GM19397 (cell line): Measurements from ENCODE around the gene NFATC2.

Source experiments
- ATAC-seq: cut with Tn5 transposase; IDR thresholded peaks from one replicate; pipeline ENCODE4 v1.9.1; 2021; ENCODE audit warnings: mild to moderate bottlenecking, moderate library complexity; ENCODE audit not compliant: unreplicated experiment

Gene NFATC2

DNA sequence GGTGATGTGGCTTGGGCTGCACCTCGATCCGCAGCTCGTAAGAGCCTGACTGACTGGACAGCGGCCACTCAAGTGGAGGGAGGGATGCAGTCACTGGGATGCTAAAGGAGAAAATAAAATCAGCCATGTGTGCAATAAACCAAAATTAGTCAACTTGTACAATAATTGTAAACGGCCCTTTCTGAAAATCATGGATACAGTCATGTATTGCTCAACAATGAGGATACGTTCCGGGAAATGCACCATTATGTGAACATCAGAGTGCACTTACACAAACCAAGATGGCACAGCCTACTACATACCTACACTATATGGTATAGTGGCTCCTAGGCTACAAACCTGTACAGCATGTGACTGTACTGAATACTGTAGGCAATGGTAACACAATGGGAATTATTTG, 25.7 kb downstream of the NFATC2 start:
- ATAC-seq = no peak

DNA sequence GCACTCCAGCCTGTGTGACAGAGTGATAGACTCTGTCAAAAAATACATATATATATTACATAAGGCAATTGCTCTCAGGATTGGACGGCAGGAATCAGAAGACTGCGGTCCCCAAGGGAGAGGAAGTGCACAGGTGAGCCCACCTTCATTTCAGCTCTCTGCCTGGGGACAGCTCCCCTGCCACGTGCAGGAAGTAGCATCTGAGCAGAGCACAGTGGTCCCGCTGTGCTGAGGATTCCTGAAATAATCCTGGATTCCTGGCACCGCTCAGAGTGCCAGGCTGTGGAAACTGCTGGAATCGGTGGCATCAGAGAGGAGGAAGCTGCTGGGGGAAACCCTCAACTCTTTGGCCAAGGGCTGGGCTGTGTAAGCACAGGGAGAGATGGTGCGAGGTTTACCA, 27.7 kb downstream of the NFATC2 start:
- ATAC-seq = no peak

DNA sequence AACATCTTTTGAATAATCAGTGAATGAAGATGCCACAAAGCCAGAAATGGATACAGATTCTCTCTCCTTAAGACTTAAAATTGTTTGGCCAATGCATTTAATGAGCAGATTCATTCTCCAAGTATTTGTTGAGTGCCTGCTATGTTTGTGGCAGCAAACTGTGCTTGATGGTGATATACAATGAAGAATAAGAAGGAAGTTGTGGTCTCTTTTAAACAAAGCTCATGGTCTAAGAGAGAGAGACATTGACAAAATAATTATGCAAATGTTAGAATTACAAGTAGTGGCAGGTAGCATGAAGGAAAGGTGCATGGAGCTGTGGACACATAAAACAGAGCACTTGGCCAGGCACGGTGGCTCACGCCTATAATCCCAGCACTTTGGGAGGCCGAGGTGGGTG, 28.3 kb downstream of the NFATC2 start:
- no peak for ATAC-seq

DNA sequence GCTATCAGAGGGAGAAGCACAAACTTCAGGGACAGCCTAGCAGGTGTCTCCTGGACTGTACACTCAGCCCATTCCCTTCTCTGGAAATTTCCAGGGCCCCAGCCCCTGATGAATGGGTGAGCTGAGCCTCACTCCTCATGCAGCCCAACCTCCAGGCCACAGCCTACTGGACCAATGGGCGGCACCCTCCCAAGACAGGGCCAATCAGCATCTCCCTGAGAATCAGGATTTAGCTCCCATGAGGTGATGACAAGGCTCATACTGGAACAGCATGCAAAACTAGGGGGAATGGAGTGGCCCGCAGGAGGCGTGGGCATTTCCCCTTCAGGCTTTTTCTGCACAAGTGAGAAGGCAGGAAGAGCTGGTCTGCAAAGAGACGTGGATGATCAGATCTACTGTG, 29.0 kb downstream of the NFATC2 start:
- no peak for ATAC-seq

DNA sequence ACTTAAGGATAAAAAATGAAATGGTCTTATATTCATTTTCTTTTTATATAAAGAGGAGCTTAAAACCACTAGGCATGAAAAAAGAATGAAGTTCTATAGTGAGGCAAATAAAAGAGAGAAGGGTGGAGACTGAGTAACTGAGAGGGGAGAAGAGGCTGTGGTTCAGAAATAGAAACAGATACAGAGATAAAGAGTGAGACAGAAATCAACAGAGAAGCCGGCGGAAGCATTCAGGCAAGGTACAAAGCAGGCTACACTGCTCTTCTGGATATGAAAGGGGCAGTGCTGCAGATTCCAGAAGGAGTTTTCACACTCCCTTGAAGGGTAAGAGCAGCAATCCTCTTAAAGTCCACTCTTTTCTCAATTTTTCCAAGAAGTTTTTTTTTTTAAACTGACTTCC, 29.9 kb downstream of the NFATC2 start:
- ATAC-seq = no peak

DNA sequence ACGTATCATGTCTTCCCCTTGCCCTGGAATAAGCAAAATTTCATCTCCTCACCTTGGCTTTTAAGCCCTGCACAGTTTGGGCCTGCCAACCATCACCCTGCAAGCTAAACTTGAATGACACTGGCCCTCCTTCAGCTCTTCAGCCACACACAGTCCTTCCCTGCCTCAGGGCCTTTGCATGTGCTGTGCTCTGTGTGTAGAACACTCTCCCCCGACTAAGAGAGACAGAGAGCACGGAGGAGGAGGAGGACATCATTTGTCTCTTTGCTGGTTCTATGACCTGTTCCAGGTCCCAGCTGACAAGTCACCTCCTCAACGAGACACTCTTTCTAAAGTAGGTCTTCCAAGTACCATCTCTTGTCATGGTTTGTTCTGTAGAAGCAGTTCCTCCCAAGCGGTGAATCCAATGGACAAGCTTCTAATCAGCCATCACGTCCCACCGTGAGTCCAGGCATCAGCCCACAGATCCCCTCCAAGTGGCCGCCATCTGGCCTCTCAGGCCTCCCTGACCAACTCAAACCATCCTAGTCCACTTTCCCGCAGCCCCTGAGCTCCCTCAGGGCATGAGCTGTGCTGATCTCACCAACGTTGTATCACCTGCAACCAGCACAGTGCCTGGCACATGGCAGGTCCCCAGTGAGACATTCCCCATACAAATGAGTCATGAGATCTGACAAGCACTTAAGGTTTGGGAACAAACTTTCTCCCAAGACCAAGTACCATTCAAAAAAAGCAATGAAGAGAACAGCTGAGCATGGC, 30.5 kb downstream of the NFATC2 start:
- ATAC-seq = no peak

DNA sequence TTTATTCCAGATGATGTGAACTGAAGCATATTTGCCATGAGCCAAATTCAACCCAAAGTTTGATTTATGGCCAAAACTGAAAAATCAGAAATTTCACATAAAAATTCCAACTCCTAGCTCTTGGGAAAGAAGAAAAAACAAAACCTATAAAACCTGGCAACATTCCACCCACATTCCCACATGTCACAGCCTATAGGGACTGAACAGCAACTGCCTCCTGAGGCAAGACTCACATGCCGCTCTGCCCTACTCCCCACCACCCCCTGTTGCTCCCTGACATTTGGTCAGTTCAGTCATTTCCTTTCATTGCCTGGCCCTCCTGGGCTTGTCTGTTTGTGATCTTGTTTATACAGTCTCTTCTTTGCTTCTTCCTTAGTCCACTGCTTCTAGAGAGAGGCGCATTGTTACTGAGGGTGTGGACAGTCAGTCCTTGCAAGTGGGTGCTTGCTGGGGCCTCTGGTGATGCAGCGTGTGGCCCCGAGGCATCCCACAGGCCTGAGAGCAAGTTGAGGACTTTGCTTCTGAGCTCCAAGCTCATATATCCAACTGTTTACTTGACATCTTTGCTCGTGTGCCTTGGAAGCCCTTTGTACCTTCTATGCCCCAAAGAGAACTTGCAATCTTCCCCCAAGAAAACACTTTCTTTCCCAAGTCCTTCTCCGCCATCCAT, 31.4 kb downstream of the NFATC2 start:
- no peak for ATAC-seq

DNA sequence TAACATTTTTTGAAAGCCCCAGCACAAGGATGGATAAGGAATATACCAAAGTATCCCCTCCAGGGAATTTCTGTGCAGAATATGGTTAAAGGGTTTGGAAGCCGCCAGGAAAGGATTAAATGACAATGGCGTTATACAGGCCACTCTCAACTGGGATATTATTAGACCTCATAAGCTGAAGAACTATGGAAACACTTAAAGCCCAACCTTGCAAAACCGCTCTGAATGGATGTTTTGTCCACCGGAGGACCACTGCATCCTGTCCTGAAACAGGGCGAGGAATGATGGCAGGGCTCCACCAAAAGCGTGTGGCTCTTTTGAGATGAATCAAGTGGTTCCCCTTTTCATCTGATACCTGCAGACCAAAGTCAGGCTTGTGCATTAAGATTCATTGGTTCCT, 32.4 kb downstream of the NFATC2 start:
- ATAC-seq = no peak

DNA sequence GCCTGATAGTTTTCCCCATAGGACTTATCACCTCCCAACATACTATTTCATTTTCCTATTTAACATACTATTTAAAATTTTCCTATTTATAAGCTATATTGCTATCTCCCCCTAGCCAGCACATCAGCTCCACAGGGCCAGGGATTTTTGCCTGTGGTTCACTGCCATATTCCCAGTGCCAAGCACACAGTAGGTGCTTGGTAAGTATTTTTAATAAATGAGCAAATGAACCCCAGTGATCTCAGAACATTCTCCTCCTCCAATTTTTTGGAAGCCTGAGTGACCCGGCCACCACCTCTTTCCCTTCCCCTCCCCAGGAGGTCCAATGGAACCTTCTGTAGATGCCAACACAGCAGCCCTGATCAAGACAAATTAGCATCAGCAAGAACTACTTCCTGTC, 33.3 kb downstream of the NFATC2 start:
- no peak for ATAC-seq

DNA sequence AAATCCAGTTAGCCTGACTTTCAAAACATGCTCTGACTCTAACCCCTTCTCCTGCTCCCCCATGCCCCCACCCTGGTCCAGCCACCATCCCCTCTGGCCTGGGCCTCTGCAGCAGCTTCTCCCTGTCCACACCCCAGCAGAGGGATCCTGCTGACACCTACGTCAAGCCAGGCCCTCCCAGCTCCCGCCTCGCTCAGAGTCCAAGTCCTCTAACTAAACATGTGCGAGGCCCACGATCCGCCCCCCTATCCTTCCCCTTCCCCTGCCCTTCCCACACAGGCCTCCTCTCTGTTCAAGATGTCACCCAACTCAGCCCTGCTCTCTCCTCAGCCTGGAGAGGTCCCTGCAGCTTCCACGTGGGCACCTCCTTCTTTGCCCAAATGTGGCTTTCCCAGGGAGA, 33.7 kb downstream of the NFATC2 start:
- ATAC-seq = no peak

DNA sequence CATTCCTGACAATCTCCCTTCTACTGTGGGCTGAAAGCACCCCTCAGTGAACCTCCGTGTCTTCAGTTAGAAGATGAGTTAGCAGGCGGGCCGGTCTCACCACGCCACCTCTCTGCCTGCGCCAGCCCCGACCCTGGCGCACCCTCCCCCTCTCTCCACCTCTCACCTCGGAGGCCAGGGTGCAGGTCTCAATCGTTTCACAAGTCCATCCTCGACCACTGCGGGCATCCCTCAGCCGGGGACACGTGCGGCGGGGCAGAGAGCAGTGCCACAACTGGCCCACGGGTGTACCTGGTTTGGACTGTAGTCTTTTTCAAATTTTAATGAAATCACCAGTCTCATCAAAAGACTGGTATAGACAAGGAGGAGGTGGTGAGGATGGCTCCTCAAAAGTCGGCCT, 34.4 kb downstream of the NFATC2 start:
- no peak for ATAC-seq

DNA sequence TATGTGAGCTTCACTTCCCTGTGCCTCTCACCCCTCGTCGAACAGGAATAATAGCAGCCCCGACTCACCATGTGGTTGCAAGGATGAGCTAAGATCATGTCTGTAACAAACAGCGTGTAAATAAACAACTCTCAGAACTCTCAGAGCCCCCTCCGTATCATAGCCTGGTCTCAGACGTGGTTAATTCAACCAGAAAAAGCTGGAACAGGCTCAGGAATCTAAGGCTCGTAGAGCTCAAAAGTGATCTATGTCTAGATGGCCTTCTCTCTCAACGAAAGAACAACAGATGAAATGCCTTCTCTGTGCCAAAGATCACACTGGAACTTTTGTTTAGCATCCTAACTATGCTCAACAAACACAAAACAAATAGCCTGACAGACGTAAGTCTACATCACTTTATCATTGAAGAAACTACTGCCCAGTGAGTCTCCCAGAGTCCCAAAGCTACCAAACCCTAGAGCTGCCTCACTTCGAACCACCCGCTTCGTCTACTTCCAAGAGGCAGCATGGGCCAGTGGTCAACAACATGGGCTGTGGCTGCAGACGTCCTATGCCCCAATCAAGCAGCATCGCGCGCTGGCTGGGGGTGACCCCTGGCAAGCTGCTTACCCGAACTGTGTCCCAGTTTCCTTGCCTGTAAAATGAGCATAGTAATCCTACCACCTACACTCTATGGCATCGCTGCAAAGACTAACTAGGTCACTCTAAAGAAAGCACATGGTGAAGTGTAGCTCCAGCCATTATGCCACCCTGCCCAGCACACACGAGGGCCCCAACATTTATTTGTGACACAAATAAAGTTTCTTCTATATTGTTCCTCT, 35.1 kb downstream of the NFATC2 start:
- no peak for ATAC-seq

DNA sequence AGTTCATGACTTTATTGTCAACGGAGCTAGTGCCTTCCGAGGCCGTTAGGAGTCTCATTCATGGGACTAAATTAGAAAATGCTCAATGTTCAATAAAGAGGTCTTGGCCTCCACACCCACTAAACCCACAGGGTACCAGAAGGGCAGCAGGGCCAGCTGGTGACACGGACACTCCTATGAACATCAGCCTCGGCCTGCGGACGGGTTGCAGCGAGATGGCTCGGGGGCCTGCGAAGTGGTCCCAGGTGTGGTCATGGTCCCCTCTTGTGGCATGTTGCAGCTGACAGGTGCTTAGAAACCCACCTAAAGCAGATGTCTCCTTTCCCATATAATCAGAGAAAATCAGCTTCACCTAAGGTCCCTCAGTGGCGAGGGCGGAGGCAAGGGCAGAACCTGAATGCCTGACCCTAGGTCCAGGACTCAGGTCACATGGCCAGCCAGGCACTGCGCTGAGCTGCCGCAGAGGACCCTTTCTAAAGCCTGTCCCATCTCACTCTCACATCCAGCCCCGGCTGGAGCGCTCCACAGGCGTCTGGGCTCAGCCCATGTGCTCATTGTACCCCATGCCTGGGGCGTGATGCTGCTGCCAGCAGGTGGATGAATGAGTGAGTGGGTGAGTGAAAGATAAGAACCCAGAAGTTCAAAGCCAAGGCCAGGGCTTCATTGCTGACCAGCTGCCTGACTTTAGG, 35.8 kb downstream of the NFATC2 start:
- ATAC-seq = no peak

DNA sequence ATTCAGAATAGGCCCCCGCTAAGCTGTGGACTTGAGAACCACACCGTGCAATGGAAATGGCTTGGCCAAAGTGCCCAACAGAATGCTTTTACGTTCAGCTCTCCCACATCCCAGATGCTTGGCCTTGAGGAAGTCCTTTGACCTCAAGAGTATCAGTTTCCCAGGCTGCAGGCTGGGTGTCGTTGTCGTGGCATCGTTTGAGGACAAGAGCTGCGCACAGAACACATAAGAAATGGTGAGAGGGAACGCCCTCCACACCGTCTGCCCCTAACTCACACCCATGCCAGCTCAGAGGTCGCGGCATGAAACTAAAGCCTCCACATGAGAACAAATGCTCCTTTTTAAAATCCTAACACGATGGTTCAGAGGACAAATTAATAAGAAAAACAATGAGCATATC, 37.0 kb downstream of the NFATC2 start:
- ATAC-seq = no peak

DNA sequence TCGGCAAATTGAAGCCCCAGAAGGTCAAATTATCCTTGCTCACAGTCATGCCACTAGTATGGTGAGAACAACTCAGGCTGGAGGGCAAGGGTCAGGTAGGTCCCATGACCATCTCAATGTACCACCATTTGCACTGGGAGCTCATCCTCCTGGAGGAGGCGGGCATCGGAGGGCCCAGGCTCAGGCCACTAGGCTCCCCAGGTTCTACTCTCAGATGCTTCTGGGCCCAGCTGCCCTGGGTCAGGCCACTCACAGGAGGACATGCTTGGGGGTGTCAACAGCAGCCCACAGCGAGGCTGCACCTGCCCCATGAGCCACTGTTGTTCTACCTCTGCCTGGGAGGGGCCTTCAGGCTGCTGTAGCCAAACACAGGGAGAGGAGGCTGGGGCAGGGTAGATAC, 39.1 kb downstream of the NFATC2 start:
- ATAC-seq = no peak

DNA sequence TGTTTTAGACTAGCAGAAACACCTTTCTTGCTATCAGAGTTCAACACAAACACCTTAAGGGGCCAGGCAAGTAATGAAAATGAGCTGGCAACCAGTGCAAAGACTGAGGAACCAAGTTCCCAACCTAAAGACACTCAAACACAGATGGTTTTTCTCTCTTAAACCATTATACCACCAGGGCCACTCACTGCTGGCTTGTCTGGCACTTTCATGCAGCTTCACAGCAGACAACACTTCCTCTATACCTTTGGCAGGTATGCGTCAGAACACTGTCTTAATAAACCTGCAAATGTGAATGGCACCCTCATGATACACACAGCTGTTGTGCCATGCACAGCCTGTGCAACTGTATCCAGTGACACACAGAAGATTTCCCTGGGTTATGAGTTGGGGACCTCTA, 41.6 kb downstream of the NFATC2 start:
- no peak for ATAC-seq

DNA sequence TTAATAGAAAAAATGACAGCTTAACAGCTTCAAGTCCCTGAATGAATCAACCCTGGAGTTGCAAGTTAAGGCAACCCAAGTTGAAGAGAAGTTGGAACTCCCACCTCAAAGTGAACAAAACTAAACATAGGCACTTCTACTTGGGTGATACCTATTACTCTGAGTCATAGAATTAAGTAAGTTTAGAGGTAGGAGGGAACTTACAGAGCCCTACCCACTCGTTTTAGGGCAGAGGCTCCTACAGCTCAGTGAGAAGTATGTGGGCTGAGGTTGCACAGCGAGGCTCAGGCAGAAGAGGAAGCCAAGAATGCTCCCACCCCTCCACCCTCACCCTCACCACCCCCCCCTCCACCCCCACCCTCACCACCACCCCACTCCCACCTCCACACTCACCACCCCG, 42.2 kb downstream of the NFATC2 start:
- peak; percentile 50 for ATAC-seq

DNA sequence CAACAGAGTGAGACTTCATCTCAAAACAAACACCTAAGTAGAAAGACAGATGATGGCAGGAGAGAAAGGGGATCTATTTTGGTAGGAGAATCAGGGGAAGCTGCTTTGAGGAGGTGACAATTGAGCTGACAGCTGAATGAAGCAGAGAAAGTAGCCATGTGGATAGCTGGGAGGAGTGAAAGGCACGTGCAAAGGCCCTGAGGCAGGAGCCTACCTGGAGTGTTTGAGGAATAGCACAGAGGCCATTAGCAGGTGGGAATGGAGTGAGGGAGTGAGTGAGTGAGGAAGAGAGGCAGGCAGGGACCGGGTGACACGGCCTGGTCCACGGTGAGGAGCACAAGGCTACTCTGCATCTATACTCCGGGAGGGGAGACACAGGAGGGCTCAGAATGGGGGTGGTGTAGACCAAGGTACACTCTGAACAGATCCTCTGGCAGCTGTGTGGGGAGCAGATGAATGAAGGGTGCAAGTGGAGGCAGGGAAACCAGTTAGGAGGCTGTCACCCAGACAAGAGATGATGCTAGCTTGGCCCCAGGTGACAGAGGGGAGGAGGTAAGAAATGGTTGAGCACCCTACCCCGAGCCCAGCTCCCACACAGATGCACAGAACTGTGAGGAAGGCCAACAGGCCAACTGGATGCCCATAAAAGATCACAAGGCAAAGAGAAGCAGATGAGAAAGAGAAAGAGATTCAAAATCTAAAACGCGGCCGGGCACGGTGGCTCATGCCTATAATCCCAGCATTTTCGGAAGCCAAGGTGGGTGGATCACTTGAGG, 43.6 kb downstream of the NFATC2 start:
- ATAC-seq = no peak

DNA sequence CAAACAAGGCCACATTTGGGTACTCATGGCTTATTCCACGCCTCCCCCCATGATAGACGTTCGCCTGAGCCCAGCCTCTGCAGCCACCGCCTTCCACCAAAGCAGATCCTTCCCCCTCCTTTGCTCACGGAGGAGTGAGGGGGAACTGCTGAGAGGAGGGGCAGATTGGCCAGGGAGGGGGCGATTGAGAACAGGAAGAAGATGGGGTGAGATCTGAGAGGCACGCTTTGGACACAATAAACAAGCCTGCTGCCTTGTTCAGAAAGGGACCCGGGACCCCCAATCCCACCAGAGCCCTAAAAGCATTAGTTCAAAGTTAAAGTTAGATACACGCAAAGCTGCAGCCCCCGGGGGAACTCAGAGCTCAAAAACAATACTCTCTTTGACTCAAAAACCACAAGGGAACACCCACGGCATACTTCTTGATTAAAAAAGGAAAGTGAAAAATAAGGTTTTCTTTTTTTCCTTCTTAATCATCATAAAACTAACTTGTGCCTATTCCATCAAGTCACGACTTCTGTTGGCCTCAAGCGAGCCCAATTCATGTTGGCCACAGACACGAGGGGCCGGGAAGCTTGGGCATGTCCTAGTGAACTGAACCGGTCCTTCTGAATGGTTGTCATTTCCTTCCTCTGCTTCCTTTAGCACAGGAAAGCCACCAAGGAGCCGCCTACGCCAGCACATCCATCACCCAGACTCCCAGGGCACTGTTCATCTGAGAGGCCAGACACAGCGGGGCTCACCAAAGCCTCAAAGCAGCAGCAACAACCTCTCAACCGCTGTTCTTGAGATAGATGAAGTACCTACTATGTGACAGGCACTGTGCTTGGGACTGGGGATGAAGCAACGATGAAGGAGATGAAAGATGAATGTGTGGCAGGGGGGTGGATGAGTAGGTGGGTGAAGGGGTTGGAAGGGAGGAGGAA, 44.7 kb downstream of the NFATC2 start:
- no peak for ATAC-seq

DNA sequence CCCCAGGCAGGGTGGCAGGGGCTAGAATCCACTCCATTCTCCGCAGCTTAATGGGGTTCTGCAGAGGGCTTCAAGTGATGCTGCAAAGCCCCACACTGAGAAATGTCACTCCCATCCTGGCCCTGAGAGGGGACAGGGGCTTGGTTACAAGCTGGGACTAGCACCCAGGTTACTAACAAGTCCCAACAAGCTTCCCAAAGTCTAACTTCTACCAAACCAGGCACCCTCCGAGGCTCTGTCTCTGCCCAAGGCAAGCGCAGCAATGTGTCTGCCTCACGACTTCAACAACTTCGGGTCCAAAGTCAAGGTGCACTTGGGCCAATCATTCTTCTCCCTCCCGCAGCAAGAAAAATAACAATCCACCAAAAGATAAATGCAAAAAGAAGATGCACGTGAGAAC, 45.6 kb downstream of the NFATC2 start:
- ATAC-seq = no peak
